ES-I3 (cell line): ENCODE measurements around the gene BTBD10.

Experiments
- H3K36me3 ChIP-seq: 2 replicates; pipeline ENCODE4 v1.6.1; 2013; ENCODE audit warnings: mild to moderate bottlenecking, low read length, control low read depth, moderate library complexity; ENCODE audit not compliant: insufficient read depth
- H3K4me1 ChIP-seq: 2 replicates; pipeline ENCODE4 v1.6.1; 2013; ENCODE audit warnings: mild to moderate bottlenecking, control low read depth, low read length; ENCODE audit not compliant: insufficient read depth
- H3K9ac ChIP-seq: 2 replicates; pipeline ENCODE4 v1.6.1; 2013; ENCODE audit warnings: low read depth, mild to moderate bottlenecking, low read length, moderate library complexity
- H3K9me3 ChIP-seq: 2 replicates; pipeline ENCODE4 v1.6.1; 2013; ENCODE audit warnings: mild to moderate bottlenecking, low read length, moderate library complexity; ENCODE audit not compliant: control insufficient read depth, insufficient read depth

The BTBD10 gene

GRCh38 chr11:13348305-13348704 is 114.7 kb downstream of the BTBD10 start:
- H3K36me3 ChIP-seq: no peaks in the 10 kb centered on the region
- H3K9ac ChIP-seq: no peak overlapping the region
- H3K4me1 ChIP-seq: peaks cover 18% of the 10 kb centered on the region; the same call in 1 of the 2 replicates
- no peaks in the 10 kb centered on the region for H3K9me3 ChIP-seq

GRCh38 chr11:13347901-13348300 is 115.1 kb downstream of the BTBD10 start:
- Histone ChIP-seq H3K9ac (no peak overlapping the region), H3K4me1 (peaks cover 18% of the 10 kb centered on the region; the same call in 1 of the 2 replicates), H3K9me3 (peaks cover 1% of the 10 kb centered on the region; the same call in 1 of the 2 replicates), H3K36me3 (no peaks in the 10 kb centered on the region)

- Histone ChIP-seq H3K9me3 (peaks cover 8% of the 10 kb centered on the region; the same call in 1 of the 2 replicates), H3K36me3 (no peaks in the 10 kb centered on the region), H3K4me1 (peaks cover 18% of the 10 kb centered on the region; the same call in 1 of the 2 replicates), H3K9ac (no peak overlapping the region)
Measured at GRCh38 chr11:13346470-13346869, 116.6 kb downstream of the BTBD10 start.

GRCh38 chr11:13344818-13345217 is 118.2 kb downstream of the BTBD10 start:
- Histone ChIP-seq H3K4me1 (peaks cover 18% of the 10 kb centered on the region; the same call in 1 of the 2 replicates), H3K36me3 (no peaks in the 10 kb centered on the region), H3K9me3 (peaks cover 8% of the 10 kb centered on the region; the same call in 1 of the 2 replicates), H3K9ac (no peak overlapping the region)

- Histone ChIP-seq H3K9me3 (peaks cover 8% of the 10 kb centered on the region; the same call in 1 of the 2 replicates), H3K36me3 (no peaks in the 10 kb centered on the region), H3K9ac (no peak overlapping the region), H3K4me1 (peaks cover 24% of the 10 kb centered on the region; the same call in 1 of the 2 replicates)
Measured at GRCh38 chr11:13343931-13344717, 118.9 kb downstream of the BTBD10 start.

GRCh38 chr11:13343067-13343466 is 120.0 kb downstream of the BTBD10 start:
- no peak overlapping the region for H3K9ac ChIP-seq
- peaks cover 27% of the 10 kb centered on the region for H3K4me1 ChIP-seq
- H3K36me3 ChIP-seq: no peaks in the 10 kb centered on the region
- peaks cover 8% of the 10 kb centered on the region; the same call in 1 of the 2 replicates for H3K9me3 ChIP-seq

GRCh38 chr11:13341026-13341425 is 122.0 kb downstream of the BTBD10 start:
- H3K4me1 ChIP-seq: peaks cover 25% of the 10 kb centered on the region
- H3K36me3 ChIP-seq: no peaks in the 10 kb centered on the region
- H3K9me3 ChIP-seq: peaks cover 8% of the 10 kb centered on the region; the same call in 1 of the 2 replicates
- no peak overlapping the region for H3K9ac ChIP-seq

- H3K4me1 ChIP-seq: peaks cover 25% of the 10 kb centered on the region
- no peaks in the 10 kb centered on the region for H3K36me3 ChIP-seq
- H3K9ac ChIP-seq: no peak overlapping the region
- peaks cover 8% of the 10 kb centered on the region; the same call in 1 of the 2 replicates for H3K9me3 ChIP-seq
Measured at GRCh38 chr11:13339195-13340153, 123.5 kb downstream of the BTBD10 start.

- H3K9ac ChIP-seq: no peak overlapping the region
- H3K9me3 ChIP-seq: peaks cover 8% of the 10 kb centered on the region; the same call in 1 of the 2 replicates
- no peaks in the 10 kb centered on the region for H3K36me3 ChIP-seq
- peaks cover 20% of the 10 kb centered on the region for H3K4me1 ChIP-seq
Measured at GRCh38 chr11:13338427-13339069, 124.5 kb downstream of the BTBD10 start.

- H3K4me1 ChIP-seq: peaks cover 19% of the 10 kb centered on the region
- no peak overlapping the region for H3K9ac ChIP-seq
- H3K36me3 ChIP-seq: no peaks in the 10 kb centered on the region
- peaks cover 8% of the 10 kb centered on the region; the same call in 1 of the 2 replicates for H3K9me3 ChIP-seq
Measured at GRCh38 chr11:13338019-13338426, 125.0 kb downstream of the BTBD10 start.
